ENCODE results near the gene CRYL1. TPM values are rescaled to one million over a fixed set of nuclear protein-coding genes. Genes with fewer than 3 reads are reported as not detected.

The CRYL1 gene
- total RNA-seq, 1 experiment from 2014 or later: 3.7 TPM

DNA sequence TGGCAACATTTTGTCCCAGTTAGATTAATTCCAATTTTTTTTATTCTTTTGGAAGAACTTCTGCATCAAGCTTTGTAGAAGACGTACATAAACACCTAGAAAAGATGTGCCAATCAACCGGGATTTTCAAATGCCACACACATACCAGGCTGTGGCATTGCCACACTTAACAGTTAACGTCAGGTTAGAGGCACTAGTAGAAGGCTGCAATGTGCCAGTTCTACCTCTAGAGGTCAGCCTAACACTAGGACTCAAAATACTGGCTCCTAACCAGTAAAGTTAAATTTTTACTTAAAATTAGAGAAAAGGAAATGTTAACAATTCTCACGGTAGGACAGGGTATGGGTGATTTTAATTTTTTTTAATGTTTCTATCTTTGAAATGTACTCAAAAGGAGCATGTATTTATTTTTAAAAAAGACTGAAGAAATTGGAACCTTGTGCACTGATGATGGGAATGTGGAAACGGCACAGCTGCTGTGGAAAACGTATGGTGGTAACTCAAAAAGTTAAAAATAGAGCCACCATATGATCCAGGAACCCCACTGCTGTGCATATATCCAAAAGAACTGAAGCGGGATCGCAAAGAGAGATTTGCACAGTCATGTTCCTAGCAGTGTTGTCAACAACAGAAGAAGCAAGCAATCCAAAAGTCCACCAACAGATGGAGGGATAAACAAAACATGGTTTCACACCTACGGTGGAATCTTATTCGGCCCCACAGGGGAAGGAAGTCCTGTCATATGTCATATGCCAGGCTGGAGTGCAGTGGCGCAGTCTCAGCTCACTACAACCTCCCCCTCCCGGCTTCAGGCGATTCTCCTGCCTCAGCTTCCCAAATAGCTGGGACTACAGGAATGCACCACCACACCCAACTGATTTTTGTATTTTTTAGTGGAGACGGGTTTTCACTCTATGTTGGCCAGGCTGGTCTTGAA, 30.3 kb downstream of the CRYL1 start:
- Histone ChIP-seq H3K27me3 (ENCODE audit: insufficient read depth, low read length) (no peaks in the 10 kb centered on the region), H3K23ac (ENCODE audit: insufficient read length, low read depth, low read length) (no peak overlapping the region), H3K9me3 (ENCODE audit: control insufficient read depth, low read depth, low read length) (no peaks in the 10 kb centered on the region), H4K20me1 (ENCODE audit: control insufficient read depth, insufficient read depth, insufficient read length) (no peaks in the 10 kb centered on the region), H3K56ac (ENCODE audit: insufficient read length, low read depth, low read length) (no peak overlapping the region), H2AK5ac (ENCODE audit: insufficient read length, low read length) (no peak overlapping the region), H2BK5ac (ENCODE audit: insufficient read length, low read length) (no peak overlapping the region), H4K5ac (ENCODE audit: insufficient read length, low read depth, low read length) (no peak overlapping the region), H2BK120ac (ENCODE audit: low read depth, low read length, poor library complexity, severe bottlenecking) (no peak overlapping the region), H3K79me1 (ENCODE audit: insufficient read depth, low read depth, low read length, poor library complexity, severe bottlenecking) (no peaks in the 10 kb centered on the region), H3K9ac (ENCODE audit: extremely low read depth, insufficient read length, low read length) (no peak overlapping the region), H2BK12ac (ENCODE audit: insufficient read length, low read depth, low read length) (no peak overlapping the region), H3K4me2 (ENCODE audit: insufficient read depth, insufficient read length, low read length) (no peak overlapping the region), H2BK20ac (ENCODE audit: low read depth, low read length, poor library complexity, severe bottlenecking) (no peak overlapping the region), H3K4ac (ENCODE audit: low read depth, low read length) (no peak overlapping the region), H4K91ac (ENCODE audit: insufficient read length, low read depth, low read length) (no peak overlapping the region), H3K27ac (ENCODE audit: insufficient read length, low read depth, low read length) (no peak overlapping the region), H3K79me2 (ENCODE audit: insufficient read depth, low read length) (no peaks in the 10 kb centered on the region), H3K23me2 (ENCODE audit: insufficient read length, low read depth, low read length, poor library complexity, severe bottlenecking) (no peaks in the 10 kb centered on the region), H2BK15ac (ENCODE audit: low read depth, low read length) (no peak overlapping the region), H3K14ac (ENCODE audit: insufficient read depth, low read length) (no peak overlapping the region), H3T11ph (ENCODE audit: low read length) (no peak overlapping the region), H3K4me1 (ENCODE audit: insufficient read depth, low read length) (no peaks in the 10 kb centered on the region; the same call in 1 of the 2 replicates), H3K18ac (ENCODE audit: insufficient read length, low read depth, low read length) (no peak overlapping the region), H4K8ac (replicated peaks; ENCODE audit: insufficient read length, low read depth, low read length) (no peak overlapping the region), H2AFZ (ENCODE audit: low read length) (no peak overlapping the region)
- Mint-ChIP-seq H3K36me3 (ENCODE audit: insufficient read depth in 1 of 3, low read depth in 3 of 3) (peaks cover 4 to 7% (median 6%) of the 10 kb centered on the region in 3 experiments; a peak in 6 of 7 replicates), H3K27me3 (ENCODE audit: low read depth) (no peaks in the 10 kb centered on the region; the same call in 1 of the 2 replicates), H3K4me1 (peaks cover 3 to 5% of the 10 kb centered on the region in 2 experiments), H3K9me3 (peaks cover 4 to 14% of the 10 kb centered on the region in 2 experiments; a peak in 4 of 5 replicates), H3K27ac (peak overlapping the region in 1 of 3 experiments; percentile 34; a peak in 1 of 7 replicates), H3K4me3 (no peak overlapping the region)
- peak; percentile 46 for DNase-seq
- WGBS (ENCODE audit: extremely low coverage, insufficient read length, low lambda C conversion rate): no CpG with 5 or more reads among the region's 14 CpGs
- TF ChIP-seq, protein P1, sequence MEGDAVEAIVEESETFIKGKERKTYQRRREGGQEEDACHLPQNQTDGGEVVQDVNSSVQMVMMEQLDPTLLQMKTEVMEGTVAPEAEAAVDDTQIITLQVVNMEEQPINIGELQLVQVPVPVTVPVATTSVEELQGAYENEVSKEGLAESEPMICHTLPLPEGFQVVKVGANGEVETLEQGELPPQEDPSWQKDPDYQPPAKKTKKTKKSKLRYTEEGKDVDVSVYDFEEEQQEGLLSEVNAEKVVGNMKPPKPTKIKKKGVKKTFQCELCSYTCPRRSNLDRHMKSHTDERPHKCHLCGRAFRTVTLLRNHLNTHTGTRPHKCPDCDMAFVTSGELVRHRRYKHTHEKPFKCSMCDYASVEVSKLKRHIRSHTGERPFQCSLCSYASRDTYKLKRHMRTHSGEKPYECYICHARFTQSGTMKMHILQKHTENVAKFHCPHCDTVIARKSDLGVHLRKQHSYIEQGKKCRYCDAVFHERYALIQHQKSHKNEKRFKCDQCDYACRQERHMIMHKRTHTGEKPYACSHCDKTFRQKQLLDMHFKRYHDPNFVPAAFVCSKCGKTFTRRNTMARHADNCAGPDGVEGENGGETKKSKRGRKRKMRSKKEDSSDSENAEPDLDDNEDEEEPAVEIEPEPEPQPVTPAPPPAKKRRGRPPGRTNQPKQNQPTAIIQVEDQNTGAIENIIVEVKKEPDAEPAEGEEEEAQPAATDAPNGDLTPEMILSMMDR (conservative IDR thresholded peaks at IDR 0.05): peak; percentile 96
